Ishikawa (cell line): ENCODE measurements around the gene DND1.

ENCODE experiments used
- EGR1 ChIP-seq: IDR thresholded peaks from 2 replicates; pipeline ENCODE4 v1.6.1; 2012
- EP300 ChIP-seq: IDR thresholded peaks from 2 replicates; pipeline ENCODE4 v1.6.1; 2012; ENCODE audit warnings: borderline replicate concordance
- RAD21 ChIP-seq: IDR thresholded peaks from 2 replicates; pipeline ENCODE4 v1.6.1; 2012; ENCODE audit warnings: low read depth
- TEAD4 ChIP-seq: IDR thresholded peaks from 2 replicates; pipeline ENCODE4 v1.6.1; 2012
- YY1 ChIP-seq: IDR thresholded peaks from 2 replicates; pipeline ENCODE4 v1.6.1; 2012; ENCODE audit warnings: low read depth
- ZBTB7A ChIP-seq: IDR thresholded peaks from 2 replicates; pipeline ENCODE4 v1.6.1; 2012; ENCODE audit warnings: low read depth
- TF ChIP-seq, protein P1 (sequence below): IDR thresholded peaks from 2 replicates; pipeline ENCODE4 v1.6.1; 2012; ENCODE audit warnings: low read depth, mild to moderate bottlenecking
- TF ChIP-seq, protein P2 (sequence below): IDR thresholded peaks from 2 replicates; pipeline ENCODE4 v1.6.1; 2012

GRCh38 chr5:140700177-140701144 lies 27.1 kb upstream of the DND1 start, which contains the start of gene ZMAT2:
- TF ChIP-seq, protein P1, sequence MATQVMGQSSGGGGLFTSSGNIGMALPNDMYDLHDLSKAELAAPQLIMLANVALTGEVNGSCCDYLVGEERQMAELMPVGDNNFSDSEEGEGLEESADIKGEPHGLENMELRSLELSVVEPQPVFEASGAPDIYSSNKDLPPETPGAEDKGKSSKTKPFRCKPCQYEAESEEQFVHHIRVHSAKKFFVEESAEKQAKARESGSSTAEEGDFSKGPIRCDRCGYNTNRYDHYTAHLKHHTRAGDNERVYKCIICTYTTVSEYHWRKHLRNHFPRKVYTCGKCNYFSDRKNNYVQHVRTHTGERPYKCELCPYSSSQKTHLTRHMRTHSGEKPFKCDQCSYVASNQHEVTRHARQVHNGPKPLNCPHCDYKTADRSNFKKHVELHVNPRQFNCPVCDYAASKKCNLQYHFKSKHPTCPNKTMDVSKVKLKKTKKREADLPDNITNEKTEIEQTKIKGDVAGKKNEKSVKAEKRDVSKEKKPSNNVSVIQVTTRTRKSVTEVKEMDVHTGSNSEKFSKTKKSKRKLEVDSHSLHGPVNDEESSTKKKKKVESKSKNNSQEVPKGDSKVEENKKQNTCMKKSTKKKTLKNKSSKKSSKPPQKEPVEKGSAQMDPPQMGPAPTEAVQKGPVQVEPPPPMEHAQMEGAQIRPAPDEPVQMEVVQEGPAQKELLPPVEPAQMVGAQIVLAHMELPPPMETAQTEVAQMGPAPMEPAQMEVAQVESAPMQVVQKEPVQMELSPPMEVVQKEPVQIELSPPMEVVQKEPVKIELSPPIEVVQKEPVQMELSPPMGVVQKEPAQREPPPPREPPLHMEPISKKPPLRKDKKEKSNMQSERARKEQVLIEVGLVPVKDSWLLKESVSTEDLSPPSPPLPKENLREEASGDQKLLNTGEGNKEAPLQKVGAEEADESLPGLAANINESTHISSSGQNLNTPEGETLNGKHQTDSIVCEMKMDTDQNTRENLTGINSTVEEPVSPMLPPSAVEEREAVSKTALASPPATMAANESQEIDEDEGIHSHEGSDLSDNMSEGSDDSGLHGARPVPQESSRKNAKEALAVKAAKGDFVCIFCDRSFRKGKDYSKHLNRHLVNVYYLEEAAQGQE: no peak; the same call in 1 of the 2 replicates
- TF ChIP-seq, protein P2, sequence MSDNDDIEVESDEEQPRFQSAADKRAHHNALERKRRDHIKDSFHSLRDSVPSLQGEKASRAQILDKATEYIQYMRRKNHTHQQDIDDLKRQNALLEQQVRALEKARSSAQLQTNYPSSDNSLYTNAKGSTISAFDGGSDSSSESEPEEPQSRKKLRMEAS: no peak
- TF ChIP-seq TEAD4 (peak; percentile 16; the same call in 1 of the 2 replicates), RAD21 (no peak), EP300 (no peak), EGR1 (peak; percentile 34; the same call in 1 of the 2 replicates), ZBTB7A (no peak), YY1 (peak; percentile 98)
